A673 (cell line): Measurements from ENCODE around the gene KANK4. TPM values are rescaled to one million over a fixed set of nuclear protein-coding genes. Genes with fewer than 3 reads are reported as not detected.

Source experiments
- BruUV-seq: library from RNA; stranded (reverse); fragments of 400-500 nt; replicated peaks from 2 replicates; lab custom pipeline; 2021; lab: Mats Ljungman, UMichigan
- CTCF ChIA-PET: fragments of 300-600 bp; sonication (Branson Sonifier 250); formaldehyde crosslinking; loops from one replicate; lab custom pipeline; 2022; ENCODE audit warnings: antibody characterized with exemption; lab: Charles Lee
- POLR2A ChIA-PET: fragments of 300-600 bp; sonication (Branson Sonifier 250); formaldehyde crosslinking; loops from one replicate; lab custom pipeline; 2022; ENCODE audit warnings: antibody characterized with exemption; ENCODE audit not compliant: low non-redundant PET; lab: Charles Lee
- DNase-seq: peaks from one replicate; pipeline ENCODE4 v3.0.0-alpha.2; 2015; ENCODE audit warnings: low spot score
- H3K27ac ChIP-seq: fragments of 200-600 bp; sonication (generic); 2 replicates; pipeline ENCODE4 v1.5.1; 2016; ENCODE audit warnings: mixed run types, low read depth, mild to moderate bottlenecking, mixed read lengths, antibody characterized with exemption, low read length; ENCODE audit not compliant: poor library complexity, severe bottlenecking
- H3K27me3 ChIP-seq: fragments of 200-600 bp; sonication (generic); replicated peaks from 2 replicates; pipeline ENCODE4 v1.6.1; 2017; ENCODE audit warnings: mixed run types, low read depth, mild to moderate bottlenecking, mixed read lengths, antibody characterized with exemption, low read length; ENCODE audit not compliant: insufficient read depth, poor library complexity
- H3K36me3 ChIP-seq: fragments of 200-600 bp; sonication (generic); 2 replicates; pipeline ENCODE4 v1.6.1; 2016; ENCODE audit warnings: mixed run types, mild to moderate bottlenecking, mixed read lengths, antibody characterized with exemption, low read length; ENCODE audit not compliant: insufficient read depth, poor library complexity, severe bottlenecking
- H3K4me1 ChIP-seq: fragments of 200-600 bp; sonication (generic); 2 replicates; pipeline ENCODE4 v1.6.1; 2017; ENCODE audit warnings: mixed run types, mild to moderate bottlenecking, mixed read lengths, antibody characterized with exemption, low read length; ENCODE audit not compliant: insufficient read depth, poor library complexity, severe bottlenecking
- H3K4me3 ChIP-seq: fragments of 200-600 bp; sonication (generic); 2 replicates; pipeline ENCODE4 v1.5.1; 2016; ENCODE audit warnings: low read depth, mixed run types, mild to moderate bottlenecking, mixed read lengths, low read length; ENCODE audit not compliant: poor library complexity, severe bottlenecking
- H3K9me3 ChIP-seq: fragments of 200-600 bp; sonication (generic); 2 replicates; pipeline ENCODE4 v1.6.1; 2016; ENCODE audit warnings: mixed run types, low read depth, mild to moderate bottlenecking, mixed read lengths, antibody characterized with exemption, low read length; ENCODE audit not compliant: poor library complexity, severe bottlenecking
- CTCF ChIP-seq: fragments of 300-800, 200-600 bp; sonication (generic); conservative IDR thresholded peaks from 2 replicates; pipeline ENCODE4 v1.5.1; 2017; ENCODE audit warnings: low read depth, mild to moderate bottlenecking, antibody characterized with exemption, low read length, moderate library complexity, mixed read lengths
- EZH2 ChIP-seq: fragments of 200-600 bp; sonication (generic); IDR thresholded peaks from 2 replicates; pipeline ENCODE4 v1.6.1; 2017; ENCODE audit warnings: borderline replicate concordance, low read depth, mild to moderate bottlenecking, mixed read lengths, antibody characterized with exemption, low read length; ENCODE audit not compliant: poor library complexity, severe bottlenecking
- intact Hi-C: fragments of 100-400 bp; cut with micrococcal nuclease; formaldehyde crosslinking; loops from one replicate; pipeline ENCODE4 v1.10.0; 2022; ENCODE audit not compliant: unreplicated experiment
- total RNA-seq: library from RNA; stranded (reverse); gene quantifications from 2 replicates; pipeline ENCODE4 v1.2.3, GENCODE V29; 2021

Gene KANK4
- total RNA-seq, 1 experiment from 2014 or later = 0.24 TPM

- H3K27me3 ChIP-seq = no peaks in the 10 kb centered on the region
- no peaks in the 10 kb centered on the region for H3K36me3 ChIP-seq
- BruUV-seq = no TSS peak
- ChIA-PET POLR2A (no interaction called here), CTCF (no interaction called here)
- no peaks in the 10 kb centered on the region for H3K4me1 ChIP-seq
- no peak for DNase-seq
- TF ChIP-seq EZH2 (no peak), CTCF (no peak)
- H3K9me3 ChIP-seq = no peaks in the 10 kb centered on the region
- intact Hi-C loops = no loop called here
- H3K4me3 ChIP-seq = no peak overlapping the region
- H3K27ac ChIP-seq = no peak overlapping the region
Measured at GRCh38 chr1:62234688-62235087, 84.5 kb downstream of the KANK4 start.

GRCh38 chr1:62233926-62234450, 85.2 kb downstream of the KANK4 start:
- Histone ChIP-seq H3K9me3 (no peaks in the 10 kb centered on the region), H3K4me3 (no peak overlapping the region), H3K4me1 (no peaks in the 10 kb centered on the region), H3K27ac (no peak overlapping the region), H3K36me3 (no peaks in the 10 kb centered on the region), H3K27me3 (no peaks in the 10 kb centered on the region)
- ChIA-PET POLR2A (no interaction called here), CTCF (no interaction called here)
- TF ChIP-seq CTCF (no peak), EZH2 (no peak)
- no peak for DNase-seq
- intact Hi-C loops = no loop called here
- no TSS peak for BruUV-seq

- no peaks in the 10 kb centered on the region for H3K4me1 ChIP-seq
- no peaks in the 10 kb centered on the region for H3K27me3 ChIP-seq
- DNase-seq = no peak
- TF ChIP-seq CTCF (no peak), EZH2 (no peak)
- BruUV-seq = no TSS peak
- no peak overlapping the region for H3K4me3 ChIP-seq
- H3K36me3 ChIP-seq = no peaks in the 10 kb centered on the region
- intact Hi-C loops = no loop called here
- H3K27ac ChIP-seq = no peak overlapping the region
- ChIA-PET POLR2A (no interaction called here), CTCF (no interaction called here)
- H3K9me3 ChIP-seq = no peaks in the 10 kb centered on the region
Measured at GRCh38 chr1:62232871-62233278, 86.4 kb downstream of the KANK4 start.
